Transverse colon (tissue), 4 donors: ENCODE data around the gene KCP.
A peak's percentile ranks its signal among the peaks of the same experiment; 100 is the strongest.

Experiments used
- CTCF ChIP-seq, 5 experiments: fragments of 200-600 bp in 3 of 5; fragments of 450-650 bp in 2 of 5; sonication (generic) in 3 of 5; IDR thresholded peaks; 1 replicate in 2 of 5; 2 replicates in 3 of 5; pipeline ENCODE4 v1.5.1; 2016 to 2017; ENCODE audit warnings: antibody characterized with exemption in 5 of 5, inconsistent platforms in 3 of 5, mild to moderate bottlenecking in 2 of 5, moderate library complexity in 1 of 5
- EP300 ChIP-seq: sonication (generic); formaldehyde crosslinking; IDR thresholded peaks from one replicate; pipeline ENCODE4 v1.6.1; 2017; ENCODE audit warnings: antibody characterized with exemption, low read depth
- POLR2A ChIP-seq: fragments of 450-650 bp; IDR thresholded peaks from one replicate; pipeline ENCODE4 v1.6.1; 2016; ENCODE audit warnings: antibody characterized with exemption, mild to moderate bottlenecking, moderate library complexity
- POLR2AphosphoS5 ChIP-seq, 3 donors: sonication (generic); formaldehyde crosslinking; IDR thresholded peaks; one replicate each; pipeline ENCODE4 v1.6.1; 2016; ENCODE audit warnings: antibody characterized with exemption in 3 of 3

- TF ChIP-seq EP300 (no peak), CTCF (IDR thresholded peaks at IDR 0.05) (no peak), POLR2AphosphoS5 (IDR thresholded peaks at IDR 0.05) (peak in 1 of 3 donors; percentile 22), POLR2A (no peak)
Observed at GRCh38 chr7:128827248-128827958, 83.1 kb downstream of the KCP start.
